Spleen (tissue), 11 donors: ENCODE results near the gene CCDC106. TPM values are rescaled to one million over a fixed set of nuclear protein-coding genes. Genes with fewer than 3 reads are reported as not detected.

Experiments used
- DNase-seq: peaks from one replicate; pipeline ENCODE4 v3.0.0-alpha.2; 2020
- H3K27ac ChIP-seq, 8 donors: fragments of 200-600 bp; sonication (generic) in 7 of 8; 1 replicate in 4 of 8; 2 replicates in 4 of 8; pipeline versions ENCODE4 v1.5.0 to v1.8.0; 2016 to 2021; ENCODE audit warnings: inconsistent platforms in 4 of 8, mild to moderate bottlenecking in 4 of 8, moderate library complexity in 1 of 8
- H3K27me3 ChIP-seq, 7 donors: fragments of 200-600 bp; sonication (generic) in 6 of 7; replicated peaks in 1 of 7; 1 replicate in 4 of 7; 2 replicates in 3 of 7; pipeline versions ENCODE4 v1.5.0 to v1.8.0; 2016 to 2021; ENCODE audit warnings: inconsistent platforms in 3 of 7, mild to moderate bottlenecking in 1 of 7
- H3K36me3 ChIP-seq, 6 donors: fragments of 200-600 bp; sonication (generic) in 5 of 6; 1 replicate in 4 of 6; 2 replicates in 2 of 6; pipeline versions ENCODE4 v1.5.0 to v1.8.0; 2016 to 2021; ENCODE audit warnings: inconsistent platforms in 2 of 6
- H3K4me1 ChIP-seq, 6 donors: fragments of 200-600 bp; sonication (generic) in 5 of 6; 1 replicate in 3 of 6; 2 replicates in 3 of 6; pipeline versions ENCODE4 v1.5.0 to v1.8.0; 2016 to 2021; ENCODE audit warnings: inconsistent platforms in 3 of 6
- H3K4me3 ChIP-seq, 8 donors: fragments of 200-600 bp; sonication (generic) in 7 of 8; 1 replicate in 4 of 8; 2 replicates in 4 of 8; pipeline versions ENCODE4 v1.5.0 to v1.8.0; 2016 to 2021; ENCODE audit warnings: inconsistent platforms in 4 of 8, mild to moderate bottlenecking in 4 of 8, moderate library complexity in 2 of 8
- H3K9me3 ChIP-seq, 8 donors: fragments of 200-600 bp; sonication (generic) in 7 of 8; 1 replicate in 4 of 8; 2 replicates in 4 of 8; pipeline versions ENCODE4 v1.5.0 to v1.8.0; 2016 to 2021; ENCODE audit warnings: inconsistent platforms in 4 of 8
- CTCF ChIP-seq, 11 experiments: fragments of 200-600 bp in 7 of 11; fragments of 450-650 bp in 4 of 11; sonication (generic) in 4 of 11; IDR thresholded peaks in 8 of 11; conservative IDR thresholded peaks in 3 of 11; 1 replicate in 7 of 11; 2 replicates in 4 of 11; pipeline versions ENCODE4 v1.4.0 to v1.8.0; 2016 to 2021; ENCODE audit warnings: antibody characterized with exemption in 11 of 11, inconsistent platforms in 4 of 11, mild to moderate bottlenecking in 1 of 11
- POLR2A ChIP-seq, 3 donors: fragments of 450-650 bp; IDR thresholded peaks; one replicate each; pipeline ENCODE4 v1.5.1; 2017; ENCODE audit warnings: antibody characterized with exemption in 3 of 3, mild to moderate bottlenecking in 1 of 3
- POLR2AphosphoS5 ChIP-seq, 3 donors: sonication (generic); formaldehyde crosslinking; IDR thresholded peaks; one replicate each; pipeline ENCODE4 v1.5.1; 2017; ENCODE audit warnings: antibody characterized with exemption in 3 of 3
- WGBS, 5 donors: extraction: QIAGEN DNeasy Blood & Tissue Kit in 3 of 5; methylation state at CpG; one replicate each; pipeline versions ENCODE4 v1.1.5 to v1.1.7; 2013 to 2018; 5-methylcytosine and 5-hydroxymethylcytosine counted together
- intact Hi-C: fragments of 100-400 bp; cut with DNase I; formaldehyde crosslinking; loops from one replicate; pipeline ENCODE4 v1.15.0; 2023; ENCODE audit warnings: low total_unique reads
- polyA plus RNA-seq, 3 donors: library from polyadenylated mRNA; stranded (reverse); fragments of 200-250 nt; gene quantifications; one replicate each; pipeline ENCODE4 v1.2.1, GENCODE V29; 2013
- total RNA-seq, 7 donors: library from RNA; depleted of rRNA in 3 of 7; stranded (reverse); fragments of >200 nt in 3 of 7; fragmentation: NEBNext Ultra II Directional in 4 of 7; extraction: Animal tissue kit (Norgen Biotek cat#: 25700) in 4 of 7; gene quantifications; one replicate each; pipeline versions ENCODE4 v1.1.0 to v1.2.1, GENCODE V29; 2016 to 2021
- donor health status: healthy with polysubstance abuse.
- donor health status: DM: no; HTN: no; CAD: no; lungs with moderate emphysema.
- donor health status: DM: no; HTN: no; CAD: no.
- donor health status: Bipolar disorder and iron deficiency.
- donor health status: healthy.
- donor health status: DM: no; HTN: no; CAD: no.
- donor health status: DM: yes; HTN: yes; CAD: no.

Gene CCDC106
- total and polyA plus RNA-seq, 10 donors, result 11.9 to 40.1 (median 18.6) TPM

GRCh38 chr19:55613930-55614710 lies 33.9 kb upstream of the CCDC106 start:
- DNase-seq, result no peak
- peaks cover 24 to 87% (median 35%) of the 10 kb centered on the region in 6 donors for H3K4me1 ChIP-seq
- intact Hi-C loops, result no loop called here
- H3K36me3 ChIP-seq, result peaks cover 0 to 73% (median 46%) of the 10 kb centered on the region in 6 donors
- H3K27ac ChIP-seq, result peak overlapping the region in 4 of 8 donors; percentile 48 to 73 (median 60)
- H3K27me3 ChIP-seq, result no peaks in the 10 kb centered on the region
- WGBS, 5 donors, result 83 to 88% (median 86%) methylated on average over 29 to 75 of the region's 75 CpGs
- H3K9me3 ChIP-seq, result no peaks in the 10 kb centered on the region
- H3K4me3 ChIP-seq, result peak overlapping the region in 1 of 8 donors; percentile 9
- peak in 2 of 3 donors; percentile 7 to 55 for TF ChIP-seq POLR2AphosphoS5 (IDR thresholded peaks at IDR 0.05)
- TF ChIP-seq POLR2A (IDR thresholded peaks at IDR 0.05), result no peak
- TF ChIP-seq CTCF (IDR thresholded peaks at IDR 0.05 in 8 of 11, conservative IDR thresholded peaks at IDR 0.05 in 3 of 11), result no peak

GRCh38 chr19:55614711-55615542 lies 33.1 kb upstream of the CCDC106 start:
- no peak for DNase-seq
- Histone ChIP-seq H3K4me3 (peak overlapping the region in 1 of 8 donors; percentile 9), H3K9me3 (no peaks in the 10 kb centered on the region), H3K36me3 (peaks cover 0 to 65% (median 41%) of the 10 kb centered on the region in 6 donors), H3K4me1 (peaks cover 20 to 87% (median 31%) of the 10 kb centered on the region in 6 donors), H3K27ac (peak overlapping the region in 4 of 8 donors; percentile 48 to 73 (median 60)), H3K27me3 (no peaks in the 10 kb centered on the region)
- 91 to 93% (median 91%) methylated on average over 63 to 98 of the region's 98 CpGs for WGBS, 5 donors
- TF ChIP-seq POLR2A (IDR thresholded peaks at IDR 0.05), result no peak
- TF ChIP-seq CTCF (IDR thresholded peaks at IDR 0.05 in 8 of 11, conservative IDR thresholded peaks at IDR 0.05 in 3 of 11), result no peak
- TF ChIP-seq POLR2AphosphoS5 (IDR thresholded peaks at IDR 0.05), result peak in 1 of 3 donors; percentile 56
- intact Hi-C loops, result no loop called here

- DNase-seq, result no peak
- Histone ChIP-seq H3K27ac (peak overlapping the region in 3 of 8 donors; percentile 48 to 95 (median 82)), H3K4me3 (no peak overlapping the region), H3K27me3 (no peaks in the 10 kb centered on the region), H3K9me3 (no peaks in the 10 kb centered on the region), H3K36me3 (peaks cover 0 to 62% (median 38%) of the 10 kb centered on the region in 6 donors), H3K4me1 (peaks cover 19 to 88% (median 32%) of the 10 kb centered on the region in 6 donors)
- 96 to 98% (median 96%) methylated on average over 62 to 88 of the region's 88 CpGs for WGBS, 5 donors
- no peak for TF ChIP-seq CTCF (IDR thresholded peaks at IDR 0.05 in 8 of 11, conservative IDR thresholded peaks at IDR 0.05 in 3 of 11)
- peak in 1 of 3 donors; percentile 0 for TF ChIP-seq POLR2AphosphoS5 (IDR thresholded peaks at IDR 0.05)
- intact Hi-C loops, result no loop called here
Measured at GRCh38 chr19:55615543-55616394, 32.2 kb upstream of the CCDC106 start.
